CD14-positive monocyte (primary cell): ENCODE results near the gene TSPEAR. TPM values are rescaled to one million over a fixed set of nuclear protein-coding genes. Genes with fewer than 3 reads are reported as not detected.

Experiments used
- DNase-seq, 3 donors: peaks; one replicate each; pipeline ENCODE4 v3.0.0-alpha.2; 2011 to 2022
- H2AFZ ChIP-seq: 2 replicates; pipeline ENCODE4 v1.6.0; 2012; ENCODE audit warnings: mild to moderate bottlenecking, low read depth, low read length, inconsistent platforms; ENCODE audit not compliant: insufficient read depth, poor library complexity, severe bottlenecking
- H3K27ac ChIP-seq, 2 donors: 1 replicate in 1 of 2; 2 replicates in 1 of 2; pipeline ENCODE4 v1.5.1; 2012 to 2013; ENCODE audit warnings: low read length in 2 of 2, control low read depth in 1 of 2, inconsistent platforms in 1 of 2, low read depth in 1 of 2, mild to moderate bottlenecking in 1 of 2
- H3K27me3 ChIP-seq, 2 donors: one replicate each; pipeline versions ENCODE4 v1.6.0 to v1.6.1; 2011 to 2013; ENCODE audit warnings: low read length in 2 of 2; ENCODE audit not compliant: control insufficient read depth in 2 of 2, insufficient read depth in 2 of 2
- H3K36me3 ChIP-seq, 2 donors: replicated peaks in 1 of 2; 1 replicate in 1 of 2; 2 replicates in 1 of 2; pipeline versions ENCODE4 v1.5.1 to v1.6.1; 2012 to 2013; ENCODE audit warnings: low read length in 2 of 2, control low read depth in 1 of 2, inconsistent platforms in 1 of 2, mild to moderate bottlenecking in 1 of 2; ENCODE audit not compliant: insufficient read depth in 2 of 2, control insufficient read depth in 1 of 2
- H3K4me1 ChIP-seq, 2 donors: 1 replicate in 1 of 2; 2 replicates in 1 of 2; pipeline versions ENCODE4 v1.5.1 to v1.6.1; 2012 to 2013; ENCODE audit warnings: low read length in 2 of 2, control low read depth in 1 of 2, inconsistent platforms in 1 of 2, mild to moderate bottlenecking in 1 of 2, moderate library complexity in 1 of 2; ENCODE audit not compliant: insufficient read depth in 2 of 2, control insufficient read depth in 1 of 2
- H3K4me2 ChIP-seq: replicated peaks from 2 replicates; pipeline ENCODE3; 2012; ENCODE audit warnings: low read length, moderate library complexity, mild to moderate bottlenecking; ENCODE audit not compliant: poor library complexity, severe bottlenecking; ENCODE audit errors: extremely low read depth
- H3K4me3 ChIP-seq, 3 experiments: fragments of 200-600 bp in 1 of 3; sonication (generic) in 1 of 3; replicated peaks in 1 of 3; 1 replicate in 2 of 3; 2 replicates in 1 of 3; pipeline ENCODE4 v1.5.1; 2011 to 2013; ENCODE audit warnings: low read length in 3 of 3, mild to moderate bottlenecking in 3 of 3, control low read depth in 2 of 3, low read depth in 2 of 3, inconsistent platforms in 1 of 3, moderate library complexity in 1 of 3
- H3K79me2 ChIP-seq: 2 replicates; pipeline ENCODE4 v1.6.0; 2012; ENCODE audit warnings: mild to moderate bottlenecking, control low read depth, inconsistent platforms, low read length, moderate library complexity; ENCODE audit not compliant: insufficient read depth
- H3K9ac ChIP-seq: 2 replicates; pipeline ENCODE4 v1.6.0; 2017; ENCODE audit warnings: low read length, mild to moderate bottlenecking; ENCODE audit not compliant: insufficient read depth, poor library complexity, severe bottlenecking
- H3K9me3 ChIP-seq, 2 donors: replicated peaks in 1 of 2; 1 replicate in 1 of 2; 2 replicates in 1 of 2; pipeline versions ENCODE4 v1.5.1 to v1.6.1; 2012 to 2013; ENCODE audit warnings: low read length in 2 of 2, control low read depth in 1 of 2; ENCODE audit not compliant: control insufficient read depth in 1 of 2, insufficient read depth in 1 of 2
- H4K20me1 ChIP-seq: 2 replicates; pipeline ENCODE4 v1.6.0; 2012; ENCODE audit warnings: mild to moderate bottlenecking, low read length, control low read depth, moderate library complexity; ENCODE audit not compliant: insufficient read depth
- H3K27ac Mint-ChIP-seq, 7 donors: one replicate each; pipeline ENCODE4 v1.8.0; 2020; ENCODE audit warnings: mild to moderate bottlenecking in 7 of 7, mixed read lengths in 7 of 7, moderate library complexity in 6 of 7, inconsistent platforms in 2 of 7
- H3K27me3 Mint-ChIP-seq, 3 donors: one replicate each; pipeline ENCODE4 v1.8.0; 2021 to 2022; ENCODE audit warnings: low read depth in 3 of 3, mild to moderate bottlenecking in 3 of 3, mixed read lengths in 3 of 3, moderate library complexity in 3 of 3, inconsistent platforms in 1 of 3
- H3K36me3 Mint-ChIP-seq, 2 donors: one replicate each; pipeline ENCODE4 v1.8.0; 2020; ENCODE audit warnings: mixed read lengths in 2 of 2, inconsistent platforms in 1 of 2, mild to moderate bottlenecking in 1 of 2
- H3K4me1 Mint-ChIP-seq: one replicate; pipeline ENCODE4 v1.8.0; 2020; ENCODE audit warnings: mild to moderate bottlenecking, mixed read lengths
- H3K4me3 Mint-ChIP-seq, 2 donors: one replicate each; pipeline ENCODE4 v1.8.0; 2020; ENCODE audit warnings: mild to moderate bottlenecking in 2 of 2, mixed read lengths in 2 of 2, moderate library complexity in 1 of 2
- H3K9me3 Mint-ChIP-seq, 7 donors: one replicate each; pipeline ENCODE4 v1.8.0; 2020 to 2022; ENCODE audit warnings: mixed read lengths in 7 of 7, mild to moderate bottlenecking in 6 of 7, moderate library complexity in 6 of 7, inconsistent platforms in 2 of 7
- WGBS: methylation state at CpG from one replicate; pipeline ENCODE4 v1.1.5; 2013; ENCODE audit warnings: missing lambda C conversion rate; ENCODE audit not compliant: insufficient coverage; 5-methylcytosine and 5-hydroxymethylcytosine counted together
- intact Hi-C, 2 donors: fragments of 100-400 bp; cut with micrococcal nuclease; formaldehyde crosslinking; loops; one replicate each; pipeline versions ENCODE4 v1.15.0 to v1.15.1; 2023
- polyA plus RNA-seq, 3 donors: library from polyadenylated mRNA; depleted of rRNA in 1 of 3; unstranded in 2 of 3; stranded (reverse) in 1 of 3; fragments of 300-500 nt in 2 of 3; fragments of >200 nt in 1 of 3; fragmentation: Illumina TruSeq in 2 of 3; gene quantifications; 1 replicate in 2 of 3; 2 replicates in 1 of 3; pipeline ENCODE4 v1.2.3, GENCODE V29; 2012 to 2021
- TF ChIP-seq, protein P1 (sequence below): fragments of 200-600 bp; IDR thresholded peaks from one replicate; pipeline ENCODE4 v1.8.0; 2022; ENCODE audit warnings: antibody characterized with exemption, mild to moderate bottlenecking

TSPEAR gene
- polyA plus RNA-seq, 3 donors, result not detected

- Histone ChIP-seq H4K20me1 (no peaks in the 10 kb centered on the region), H3K4me1 (no peaks in the 10 kb centered on the region), H3K79me2 (no peaks in the 10 kb centered on the region), H3K27ac (no peak overlapping the region), H3K4me3 (no peak overlapping the region), H3K9me3 (no peaks in the 10 kb centered on the region), H3K4me2 (no peak overlapping the region), H3K36me3 (no peaks in the 10 kb centered on the region), H3K9ac (no peak overlapping the region), H2AFZ (no peak overlapping the region), H3K27me3 (no peaks in the 10 kb centered on the region)
- H3K27ac Mint-ChIP-seq, result no peak overlapping the region
- H3K27me3 Mint-ChIP-seq, result peaks cover 0 to 3% (median 3%) of the 10 kb centered on the region in 3 donors
- DNase-seq, result no peak
- H3K4me1 Mint-ChIP-seq, result no peaks in the 10 kb centered on the region
- TF ChIP-seq, protein P1, sequence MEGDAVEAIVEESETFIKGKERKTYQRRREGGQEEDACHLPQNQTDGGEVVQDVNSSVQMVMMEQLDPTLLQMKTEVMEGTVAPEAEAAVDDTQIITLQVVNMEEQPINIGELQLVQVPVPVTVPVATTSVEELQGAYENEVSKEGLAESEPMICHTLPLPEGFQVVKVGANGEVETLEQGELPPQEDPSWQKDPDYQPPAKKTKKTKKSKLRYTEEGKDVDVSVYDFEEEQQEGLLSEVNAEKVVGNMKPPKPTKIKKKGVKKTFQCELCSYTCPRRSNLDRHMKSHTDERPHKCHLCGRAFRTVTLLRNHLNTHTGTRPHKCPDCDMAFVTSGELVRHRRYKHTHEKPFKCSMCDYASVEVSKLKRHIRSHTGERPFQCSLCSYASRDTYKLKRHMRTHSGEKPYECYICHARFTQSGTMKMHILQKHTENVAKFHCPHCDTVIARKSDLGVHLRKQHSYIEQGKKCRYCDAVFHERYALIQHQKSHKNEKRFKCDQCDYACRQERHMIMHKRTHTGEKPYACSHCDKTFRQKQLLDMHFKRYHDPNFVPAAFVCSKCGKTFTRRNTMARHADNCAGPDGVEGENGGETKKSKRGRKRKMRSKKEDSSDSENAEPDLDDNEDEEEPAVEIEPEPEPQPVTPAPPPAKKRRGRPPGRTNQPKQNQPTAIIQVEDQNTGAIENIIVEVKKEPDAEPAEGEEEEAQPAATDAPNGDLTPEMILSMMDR, result no peak
- intact Hi-C loops, result no loop called here
- H3K9me3 Mint-ChIP-seq, result no peaks in the 10 kb centered on the region
- no peaks in the 10 kb centered on the region for H3K36me3 Mint-ChIP-seq
- WGBS, result 77% methylated on average over 12 of the region's 16 CpGs
- H3K4me3 Mint-ChIP-seq, result no peak overlapping the region
Measured at GRCh38 chr21:44478124-44478800, 233.1 kb downstream of the TSPEAR start.

GRCh38 chr21:44477712-44478111 is 233.7 kb downstream of the TSPEAR start:
- Histone ChIP-seq H3K27ac (no peak overlapping the region), H3K4me3 (no peak overlapping the region), H4K20me1 (no peaks in the 10 kb centered on the region), H3K9ac (no peak overlapping the region), H3K4me1 (no peaks in the 10 kb centered on the region), H3K9me3 (no peaks in the 10 kb centered on the region), H3K27me3 (no peaks in the 10 kb centered on the region), H3K79me2 (no peaks in the 10 kb centered on the region), H3K4me2 (no peak overlapping the region), H3K36me3 (no peaks in the 10 kb centered on the region), H2AFZ (no peak overlapping the region)
- H3K27ac Mint-ChIP-seq, result no peak overlapping the region
- WGBS, result 83% methylated on average over 7 of the region's 7 CpGs
- intact Hi-C loops, result no loop called here
- no peak overlapping the region for H3K4me3 Mint-ChIP-seq
- DNase-seq, result no peak
- H3K36me3 Mint-ChIP-seq, result no peaks in the 10 kb centered on the region
- H3K4me1 Mint-ChIP-seq, result no peaks in the 10 kb centered on the region
- H3K9me3 Mint-ChIP-seq, result no peaks in the 10 kb centered on the region
- TF ChIP-seq, protein P1, result no peak
- no peaks in the 10 kb centered on the region for H3K27me3 Mint-ChIP-seq
